Measurements from ENCODE around the gene AKAP12. TPM values are rescaled to one million over a fixed set of nuclear protein-coding genes. Genes with fewer than 3 reads are reported as not detected.

The AKAP12 gene
- total RNA-seq, 1 donor from 2014 or later, result 88.1 TPM

- no peak for DNase-seq (ENCODE audit: extremely low spot score in 2 of 2)
- intact Hi-C loops (cut with DNase I), result no loop called here
- Histone ChIP-seq H3K4me1 (peaks cover 24% of the 10 kb centered on the region), H3K4me3 (no peak overlapping the region), H3K9me3 (no peaks in the 10 kb centered on the region), H3K36me3 (no peaks in the 10 kb centered on the region), H3K27me3 (no peaks in the 10 kb centered on the region), H3K27ac (no peak overlapping the region)
- TF ChIP-seq POLR2AphosphoS5 (IDR thresholded peaks at IDR 0.05; ENCODE audit: insufficient read depth in 1 of 2, low read depth in 1 of 2) (no peak), POLR2A (IDR thresholded peaks at IDR 0.05) (no peak), CTCF (IDR thresholded peaks at IDR 0.05) (no peak)
Observed at GRCh38 chr6:151294561-151295101, 54.9 kb downstream of the AKAP12 start.

GRCh38 chr6:151297886-151298285 lies 58.1 kb downstream of the AKAP12 start:
- no peak for DNase-seq (ENCODE audit: extremely low spot score in 2 of 2)
- Histone ChIP-seq H3K27ac (no peak overlapping the region), H3K9me3 (no peaks in the 10 kb centered on the region), H3K4me1 (peaks cover 31% of the 10 kb centered on the region), H3K4me3 (no peak overlapping the region), H3K27me3 (no peaks in the 10 kb centered on the region), H3K36me3 (no peaks in the 10 kb centered on the region)
- TF ChIP-seq CTCF (IDR thresholded peaks at IDR 0.05) (no peak), POLR2A (IDR thresholded peaks at IDR 0.05) (no peak), POLR2AphosphoS5 (IDR thresholded peaks at IDR 0.05; ENCODE audit: insufficient read depth in 1 of 2, low read depth in 1 of 2) (no peak)
- intact Hi-C loops (cut with DNase I), result no loop called here

- no peak for DNase-seq (ENCODE audit: extremely low spot score in 2 of 2)
- intact Hi-C loops (cut with DNase I), result no loop called here
- TF ChIP-seq CTCF (IDR thresholded peaks at IDR 0.05), result no peak
- TF ChIP-seq POLR2A (IDR thresholded peaks at IDR 0.05), result no peak
- Histone ChIP-seq H3K4me3 (no peak overlapping the region), H3K36me3 (no peaks in the 10 kb centered on the region), H3K27me3 (no peaks in the 10 kb centered on the region), H3K27ac (no peak overlapping the region), H3K9me3 (no peaks in the 10 kb centered on the region), H3K4me1 (peaks cover 21% of the 10 kb centered on the region)
Observed at GRCh38 chr6:151299011-151299410, 59.2 kb downstream of the AKAP12 start.

- Histone ChIP-seq H3K4me3 (no peak overlapping the region), H3K36me3 (no peaks in the 10 kb centered on the region), H3K27ac (no peak overlapping the region), H3K4me1 (peaks cover 21% of the 10 kb centered on the region), H3K9me3 (no peaks in the 10 kb centered on the region), H3K27me3 (no peaks in the 10 kb centered on the region)
- TF ChIP-seq CTCF (IDR thresholded peaks at IDR 0.05) (no peak), POLR2A (IDR thresholded peaks at IDR 0.05) (no peak), POLR2AphosphoS5 (IDR thresholded peaks at IDR 0.05; ENCODE audit: insufficient read depth in 1 of 2, low read depth in 1 of 2) (no peak)
- DNase-seq (ENCODE audit: extremely low spot score in 2 of 2), result no peak
- intact Hi-C loops (cut with DNase I), result no loop called here
Observed at GRCh38 chr6:151300267-151300991, 60.7 kb downstream of the AKAP12 start.

GRCh38 chr6:151301547-151301946 lies 61.8 kb downstream of the AKAP12 start:
- Histone ChIP-seq H3K4me3 (no peak overlapping the region), H3K27me3 (no peaks in the 10 kb centered on the region), H3K9me3 (no peaks in the 10 kb centered on the region), H3K4me1 (peaks cover 21% of the 10 kb centered on the region), H3K36me3 (no peaks in the 10 kb centered on the region), H3K27ac (no peak overlapping the region)
- intact Hi-C loops (cut with DNase I), result no loop called here
- DNase-seq (ENCODE audit: extremely low spot score in 2 of 2), result no peak
- no peak for TF ChIP-seq CTCF (IDR thresholded peaks at IDR 0.05)
- no peak for TF ChIP-seq POLR2A (IDR thresholded peaks at IDR 0.05)
- no peak for TF ChIP-seq POLR2AphosphoS5 (IDR thresholded peaks at IDR 0.05; ENCODE audit: insufficient read depth in 1 of 2, low read depth in 1 of 2)

All from vagina (tissue), 2 donors.